SKM-1 (cell line): ENCODE data around the gene GEMIN2.
"Not testable (repeated sequence)": the region's sequence is repeated elsewhere in the genome, so short reads cannot be mapped to it uniquely, and the experiment has no call there.

Source experiments
- DNase-seq: peaks from one replicate; lab custom pipeline; 2025; ENCODE audit not compliant: unreplicated experiment; lab: John Stamatoyannopoulos, UW

GEMIN2 gene

DNA sequence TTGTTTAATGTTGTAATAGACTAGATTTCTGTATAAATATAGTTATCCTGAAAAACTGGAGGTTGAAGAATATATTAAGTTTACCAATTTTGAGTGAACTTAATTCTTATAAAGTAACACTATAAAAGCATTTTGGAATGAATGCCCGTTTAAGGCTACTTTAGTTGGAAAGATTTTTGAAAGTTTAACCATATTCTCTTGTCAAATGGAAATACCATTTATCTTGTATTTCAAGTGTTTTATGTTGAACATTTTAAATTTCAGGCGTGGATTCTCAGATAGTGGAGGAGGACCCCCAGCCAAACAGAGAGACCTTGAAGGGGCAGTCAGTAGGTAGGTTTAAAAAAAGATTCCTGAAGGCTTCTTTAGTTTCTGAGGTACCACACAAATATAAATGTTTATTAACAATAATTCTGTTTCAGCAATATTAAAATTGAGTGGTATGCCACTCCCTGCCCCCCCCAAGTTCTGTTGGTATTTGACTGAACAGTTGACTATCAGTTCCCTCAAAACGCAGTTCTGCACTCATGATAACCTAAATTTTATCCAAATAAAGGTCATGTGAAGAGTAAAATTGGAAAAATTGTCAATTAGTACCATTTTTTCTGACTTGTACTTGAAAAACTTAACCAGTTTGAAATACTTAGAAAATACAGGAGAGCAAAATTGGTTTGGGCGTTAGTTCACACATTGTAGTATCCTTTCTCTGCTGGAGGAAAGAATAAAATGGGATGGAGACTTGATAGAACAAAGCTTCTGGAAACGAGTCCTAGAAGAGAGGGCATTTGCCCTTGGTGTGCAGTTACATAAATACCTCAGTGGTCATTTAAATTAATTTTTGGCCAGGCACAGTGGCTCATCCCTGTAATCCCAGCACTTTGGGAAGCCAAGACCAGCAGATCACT lies 62.4 kb downstream of the GEMIN2 start:
- no peak for DNase-seq

DNA sequence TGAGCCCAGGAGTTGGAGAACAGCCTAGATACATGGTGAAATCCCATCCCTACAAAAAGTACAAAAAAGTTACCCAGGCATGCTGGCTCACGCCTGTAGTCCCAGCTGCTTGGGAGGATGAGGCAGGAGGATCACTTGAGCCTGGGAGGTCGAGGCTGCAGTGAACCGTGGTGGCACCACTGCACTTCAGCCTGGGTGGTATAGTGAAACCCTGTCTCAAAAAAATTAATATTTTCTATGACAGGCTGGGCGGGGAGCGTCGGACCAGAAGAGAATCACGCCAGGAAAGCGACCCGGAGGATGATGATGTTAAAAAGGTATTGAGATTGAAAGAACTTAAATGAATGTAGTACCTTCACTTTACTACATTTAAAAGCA lies 63.0 kb downstream of the GEMIN2 start:
- no peak for DNase-seq

DNA sequence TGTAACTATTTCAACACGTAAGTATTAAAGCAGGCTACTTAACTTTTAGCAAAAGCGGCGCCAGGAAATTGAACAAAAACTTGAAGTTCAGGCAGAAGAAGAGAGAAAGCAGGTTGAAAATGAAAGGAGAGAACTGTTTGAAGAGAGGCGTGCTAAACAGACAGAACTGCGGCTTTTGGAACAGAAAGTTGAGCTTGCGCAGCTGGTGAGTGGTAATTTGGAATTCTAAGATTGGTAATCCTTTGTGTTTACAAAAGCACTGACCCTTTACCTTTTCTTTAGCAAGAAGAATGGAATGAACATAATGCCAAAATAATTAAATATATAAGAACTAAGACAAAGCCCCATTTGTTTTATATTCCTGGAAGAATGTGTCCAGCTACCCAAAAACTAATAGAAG lies 64.9 kb downstream of the GEMIN2 start:
- no peak for DNase-seq

DNA sequence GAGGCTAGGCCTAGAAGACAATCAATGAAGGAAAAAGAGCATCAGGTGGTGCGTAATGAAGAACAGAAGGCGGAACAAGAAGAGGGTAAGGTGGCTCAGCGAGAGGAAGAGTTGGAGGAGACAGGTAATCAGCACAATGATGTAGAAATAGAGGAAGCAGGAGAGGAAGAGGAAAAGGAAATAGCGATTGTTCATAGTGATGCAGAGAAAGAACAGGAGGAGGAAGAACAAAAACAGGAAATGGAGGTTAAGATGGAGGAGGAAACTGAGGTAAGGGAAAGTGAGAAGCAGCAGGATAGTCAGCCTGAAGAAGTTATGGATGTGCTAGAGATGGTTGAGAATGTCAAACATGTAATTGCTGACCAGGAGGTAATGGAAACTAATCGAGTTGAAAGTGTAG lies 66.4 kb downstream of the GEMIN2 start:
- DNase-seq: no peak

DNA sequence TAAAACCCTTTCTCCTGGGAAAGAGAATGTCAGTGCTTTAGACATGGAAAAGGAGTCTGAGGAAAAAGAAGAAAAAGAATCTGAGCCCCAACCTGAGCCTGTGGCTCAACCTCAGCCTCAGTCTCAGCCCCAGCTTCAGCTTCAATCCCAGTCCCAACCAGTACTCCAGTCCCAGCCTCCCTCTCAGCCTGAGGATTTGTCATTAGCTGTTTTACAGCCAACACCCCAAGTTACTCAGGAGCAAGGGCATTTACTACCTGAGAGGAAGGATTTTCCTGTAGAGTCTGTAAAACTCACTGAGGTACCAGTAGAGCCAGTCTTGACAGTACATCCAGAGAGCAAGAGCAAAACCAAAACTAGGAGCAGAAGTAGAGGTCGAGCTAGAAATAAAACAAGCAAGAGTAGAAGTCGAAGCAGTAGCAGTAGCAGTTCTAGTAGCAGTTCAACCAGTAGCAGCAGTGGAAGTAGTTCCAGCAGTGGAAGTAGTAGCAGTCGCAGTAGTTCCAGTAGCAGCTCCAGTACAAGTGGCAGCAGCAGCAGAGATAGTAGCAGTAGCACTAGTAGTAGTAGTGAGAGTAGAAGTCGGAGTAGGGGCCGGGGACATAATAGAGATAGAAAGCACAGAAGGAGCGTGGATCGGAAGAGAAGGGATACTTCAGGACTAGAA lies 67.0 kb downstream of the GEMIN2 start:
- DNase-seq: no peak

DNA sequence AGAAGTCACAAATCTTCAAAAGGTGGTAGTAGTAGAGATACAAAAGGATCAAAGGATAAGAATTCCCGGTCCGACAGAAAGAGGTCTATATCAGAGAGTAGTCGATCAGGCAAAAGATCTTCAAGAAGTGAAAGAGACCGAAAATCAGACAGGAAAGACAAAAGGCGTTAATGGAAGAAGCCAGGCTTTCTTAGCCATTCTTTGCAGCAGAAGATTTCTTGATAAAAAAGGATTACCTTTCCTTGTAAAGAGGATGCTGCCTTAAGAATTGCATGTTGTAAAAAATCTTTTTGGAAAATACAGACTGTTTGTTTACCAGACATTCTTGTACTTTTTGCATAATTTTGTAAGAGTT lies 67.5 kb downstream of the GEMIN2 start:
- DNase-seq: no peak

DNA sequence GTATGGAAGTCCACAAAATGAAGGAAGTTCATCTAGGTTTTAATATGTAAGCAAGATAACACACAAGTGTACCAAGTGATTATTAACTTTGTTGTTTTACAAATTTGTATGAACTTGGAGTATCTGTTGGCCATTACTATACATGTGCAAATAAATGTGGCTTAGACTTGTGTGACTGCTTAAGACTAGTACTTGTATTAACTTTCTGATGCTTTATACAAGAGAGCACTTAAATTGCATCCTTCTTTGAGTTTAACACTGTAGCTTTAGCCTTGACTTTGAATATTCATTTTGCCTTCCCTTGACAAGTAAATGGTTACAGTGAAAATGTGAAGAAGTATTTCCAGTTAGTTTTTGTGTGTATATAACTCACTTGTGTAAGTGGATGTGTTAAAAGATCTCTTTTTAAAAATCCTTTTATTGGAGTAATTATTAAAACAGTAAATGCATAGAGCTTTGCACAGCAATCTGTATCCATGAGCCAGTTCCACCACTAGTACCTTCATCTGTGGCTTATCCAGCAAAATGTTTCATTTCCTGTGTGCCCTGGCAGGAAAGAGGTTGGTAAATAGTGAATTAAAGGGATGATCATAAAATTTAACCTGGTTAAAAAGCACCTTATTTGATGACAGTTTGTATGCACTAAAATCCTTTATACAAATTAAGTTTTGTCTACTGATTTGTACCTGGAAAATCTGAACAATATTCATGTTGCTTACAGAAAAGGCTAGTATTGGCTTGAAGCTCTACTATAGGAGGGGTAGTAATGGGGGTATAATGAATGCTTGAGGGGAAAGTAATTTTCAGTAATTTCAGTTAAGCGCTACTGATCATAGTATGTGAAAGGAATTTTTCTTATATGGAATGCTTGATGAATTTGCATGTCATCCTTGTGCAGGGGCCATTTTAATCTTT lies 68.9 kb downstream of the GEMIN2 start:
- no peak for DNase-seq

DNA sequence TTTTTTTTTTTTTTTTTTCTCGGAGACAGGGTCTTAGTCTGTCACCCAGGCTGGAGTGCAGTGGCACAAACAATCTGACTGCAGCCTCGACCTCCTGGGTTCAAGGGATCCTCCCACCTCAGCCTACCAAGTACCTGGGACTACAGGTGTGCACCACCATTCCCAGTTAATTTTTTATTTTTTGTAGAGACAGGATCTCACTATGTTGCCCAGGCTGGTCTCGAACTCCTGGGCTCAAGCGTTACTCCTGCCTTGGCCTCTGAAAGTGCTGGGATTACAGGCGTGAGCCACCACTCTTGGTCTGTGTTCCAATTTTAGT lies 69.5 kb downstream of the GEMIN2 start:
- not testable (repeated sequence) for DNase-seq

DNA sequence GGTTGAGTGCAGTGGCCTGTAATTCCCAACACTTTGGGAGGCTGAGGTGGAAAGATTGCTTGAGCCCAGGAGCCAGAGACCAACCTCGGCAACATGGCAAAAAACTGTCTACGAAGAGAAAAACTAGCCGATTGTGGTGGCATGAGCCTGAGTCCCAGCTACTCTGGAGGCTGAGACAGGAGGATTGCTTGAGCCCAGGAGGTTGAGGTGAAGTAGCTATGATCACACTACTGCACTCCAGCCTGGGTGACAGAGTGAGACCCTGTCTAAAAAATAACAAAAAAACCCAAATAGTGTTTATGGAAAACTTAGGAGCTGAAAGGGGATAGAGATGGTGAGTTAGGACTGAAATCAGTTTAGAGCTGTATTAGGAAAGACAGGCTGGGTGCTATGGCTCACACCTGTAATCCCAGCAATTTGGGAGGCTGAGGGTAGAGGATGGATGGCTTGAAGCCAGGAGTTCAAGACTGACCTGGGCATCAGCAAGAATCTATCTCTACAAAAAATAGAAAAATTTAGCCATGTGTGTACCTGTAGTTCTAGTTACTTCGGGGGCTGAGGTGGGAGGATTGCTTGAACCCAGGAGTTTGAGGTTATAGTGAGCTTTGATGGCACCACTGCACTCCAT lies 70.6 kb downstream of the GEMIN2 start:
- no peak for DNase-seq

DNA sequence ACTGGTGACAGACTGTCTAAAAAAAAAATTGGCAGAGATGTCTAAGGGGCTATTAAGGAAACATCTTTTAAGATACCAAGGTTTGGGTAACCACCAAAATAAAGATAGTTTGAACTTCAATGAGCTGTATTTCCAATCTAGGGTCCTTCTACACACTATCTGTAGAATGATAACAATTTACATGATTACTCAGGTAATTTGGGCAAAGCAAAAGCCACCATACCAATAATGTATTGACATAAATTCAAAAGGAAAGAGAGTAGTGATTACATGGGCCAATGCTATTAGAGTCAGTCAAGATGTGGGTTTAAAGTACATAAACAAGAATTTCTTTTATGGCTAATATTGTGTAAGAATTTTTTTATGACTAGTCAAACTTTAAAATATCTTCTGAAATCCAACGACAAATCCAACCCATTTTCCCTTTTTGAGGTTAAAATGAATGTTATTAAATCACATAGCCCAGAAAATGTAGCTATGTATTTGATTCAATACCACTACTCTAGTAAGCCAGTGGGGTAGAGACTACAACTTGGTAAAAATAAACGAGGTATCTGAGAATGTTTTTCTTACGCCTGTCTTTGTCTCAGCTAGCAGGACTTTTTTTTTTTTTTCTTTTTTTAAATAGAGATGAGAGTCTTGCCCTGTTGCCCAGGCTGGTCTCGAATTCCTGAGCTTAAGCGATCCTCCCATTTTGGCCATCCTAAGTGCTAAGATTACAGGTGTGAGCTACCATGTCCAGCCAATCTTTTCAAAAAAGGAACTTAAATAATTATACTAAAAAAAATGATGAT lies 71.3 kb downstream of the GEMIN2 start:
- DNase-seq: no peak
